ENCODE data around the gene MED1.

The MED1 gene

GRCh38 chr17:39360537-39360936, 90.5 kb downstream of the MED1 start:
- no peak for DNase-seq (ENCODE audit: low spot score)

GRCh38 chr17:39359994-39360393, 91.1 kb downstream of the MED1 start:
- DNase-seq (ENCODE audit: low spot score), result no peak

- no peak for DNase-seq (ENCODE audit: low spot score)
Measured at GRCh38 chr17:39357986-39358385, 93.1 kb downstream of the MED1 start.

- no peak for DNase-seq (ENCODE audit: low spot score)
Measured at GRCh38 chr17:39357488-39357887, 93.6 kb downstream of the MED1 start.

Measured in iPS-NIHi11 (cell line).